WTC11 (cell line): ENCODE results near the gene YBEY. TPM values are rescaled to one million over a fixed set of nuclear protein-coding genes. Genes with fewer than 3 reads are reported as not detected.

Experiments
- ATAC-seq: fragments of 200-7000 bp; cut with Tn5 transposase; 2 replicates; pipeline ENCODE4 v1.10.0; 2021; ENCODE audit warnings: mild to moderate bottlenecking, moderate library complexity
- CTCF ChIA-PET: fragments of 300-600 bp; sonication (Branson Sonifier 250); formaldehyde crosslinking; loops from one replicate; lab custom pipeline; 2021; ENCODE audit warnings: antibody characterized with exemption; lab: Charles Lee
- POLR2A ChIA-PET: fragments of 350-600 bp; sonication (Branson Sonifier 250); formaldehyde crosslinking; loops from one replicate; lab custom pipeline; 2021; ENCODE audit warnings: antibody characterized with exemption; lab: Charles Lee
- DNase-seq: peaks from one replicate; pipeline ENCODE4 v3.0.0; 2021; ENCODE audit warnings: low spot score
- H3K27ac Mint-ChIP-seq: 2 replicates; pipeline ENCODE4 v1.8.0; 2021; ENCODE audit warnings: mixed read lengths
- H3K27me3 Mint-ChIP-seq: 2 replicates; pipeline ENCODE4 v1.8.0; 2021; ENCODE audit warnings: low read depth, mild to moderate bottlenecking, moderate library complexity, mixed read lengths
- H3K36me3 Mint-ChIP-seq: 2 replicates; pipeline ENCODE4 v1.8.0; 2021; ENCODE audit warnings: mixed read lengths
- H3K4me1 Mint-ChIP-seq: 2 replicates; pipeline ENCODE4 v1.8.0; 2022; ENCODE audit warnings: mixed read lengths
- H3K4me3 Mint-ChIP-seq: 2 replicates; pipeline ENCODE4 v1.8.0; 2021; ENCODE audit warnings: mild to moderate bottlenecking, moderate library complexity, mixed read lengths
- H3K9me3 Mint-ChIP-seq: 2 replicates; pipeline ENCODE4 v1.8.0; 2021; ENCODE audit warnings: mixed read lengths
- ATF3 ChIP-seq: sonication (generic); formaldehyde crosslinking; conservative IDR thresholded peaks from 2 replicates; pipeline ENCODE4 v1.8.1; 2022; ENCODE audit warnings: mild to moderate bottlenecking, missing genetic modification reagents
- CREB1 ChIP-seq: sonication (generic); formaldehyde crosslinking; IDR thresholded peaks from 2 replicates; pipeline ENCODE4 v1.8.0; 2023; ENCODE audit warnings: mild to moderate bottlenecking, missing genetic modification reagents
- CREM ChIP-seq: sonication (generic); formaldehyde crosslinking; IDR thresholded peaks from 2 replicates; pipeline ENCODE4 v1.8.1; 2022; ENCODE audit warnings: mild to moderate bottlenecking, missing genetic modification reagents, moderate library complexity
- ESRRA ChIP-seq: sonication (generic); formaldehyde crosslinking; IDR thresholded peaks from 2 replicates; pipeline ENCODE4 v1.8.1; 2022; ENCODE audit warnings: mild to moderate bottlenecking, missing genetic modification reagents, borderline replicate concordance
- ETV6 ChIP-seq: sonication (generic); formaldehyde crosslinking; IDR thresholded peaks from 2 replicates; pipeline ENCODE4 v1.8.1; 2022; ENCODE audit warnings: mild to moderate bottlenecking, missing genetic modification reagents
- GABPB1 ChIP-seq: sonication (generic); formaldehyde crosslinking; IDR thresholded peaks from 2 replicates; pipeline ENCODE4 v1.8.1; 2023; ENCODE audit warnings: mild to moderate bottlenecking, missing genetic modification reagents
- GTF2I ChIP-seq: fragments of 250-450 bp; sonication (Bioruptor Pico); conservative IDR thresholded peaks from 2 replicates; pipeline ENCODE4 v1.4.0; 2021; ENCODE audit warnings: mild to moderate bottlenecking
- HMGA2 ChIP-seq: fragments of 250-450 bp; sonication (Bioruptor Pico); IDR thresholded peaks from 2 replicates; pipeline ENCODE4 v1.4.0; 2021; ENCODE audit warnings: mild to moderate bottlenecking, moderate library complexity
- IRF2 ChIP-seq: sonication (generic); formaldehyde crosslinking; IDR thresholded peaks from 2 replicates; pipeline ENCODE4 v1.8.0; 2022; ENCODE audit warnings: low read depth, missing genetic modification reagents, borderline replicate concordance
- JAZF1 ChIP-seq: fragments of 250-450 bp; sonication (Bioruptor Pico); IDR thresholded peaks from 2 replicates; pipeline ENCODE4 v1.9.0; 2021; ENCODE audit warnings: moderate library complexity, mild to moderate bottlenecking, inconsistent platforms
- NFE2L1 ChIP-seq: sonication (generic); formaldehyde crosslinking; IDR thresholded peaks from 2 replicates; pipeline ENCODE4 v1.8.1; 2023; ENCODE audit warnings: missing genetic modification reagents
- NR3C1 ChIP-seq: sonication (generic); formaldehyde crosslinking; conservative IDR thresholded peaks from 2 replicates; pipeline ENCODE4 v1.8.1; 2023; ENCODE audit warnings: low read depth, mild to moderate bottlenecking, missing genetic modification reagents
- PRDM15 ChIP-seq: sonication (generic); formaldehyde crosslinking; IDR thresholded peaks from 2 replicates; pipeline ENCODE4 v1.8.0; 2022; ENCODE audit warnings: missing genetic modification reagents
- SMAD3 ChIP-seq: sonication (generic); formaldehyde crosslinking; IDR thresholded peaks from 2 replicates; pipeline ENCODE4 v1.8.0; 2022; ENCODE audit warnings: missing genetic modification reagents, mild to moderate bottlenecking, borderline replicate concordance
- SP1 ChIP-seq: sonication (generic); formaldehyde crosslinking; conservative IDR thresholded peaks from 2 replicates; pipeline ENCODE4 v1.8.1; 2022; ENCODE audit warnings: missing genetic modification reagents
- TCF7 ChIP-seq: sonication (generic); formaldehyde crosslinking; IDR thresholded peaks from 2 replicates; pipeline ENCODE4 v1.8.0; 2022; ENCODE audit warnings: mild to moderate bottlenecking, low read depth, missing genetic modification reagents, moderate library complexity
- TEAD1 ChIP-seq: sonication (generic); formaldehyde crosslinking; IDR thresholded peaks from 2 replicates; pipeline ENCODE4 v1.8.0; 2022; ENCODE audit warnings: mild to moderate bottlenecking, missing genetic modification reagents
- ZMAT4 ChIP-seq: fragments of 250-450 bp; sonication (Bioruptor Pico); IDR thresholded peaks from 2 replicates; pipeline ENCODE4 v1.9.0; 2021; ENCODE audit warnings: mild to moderate bottlenecking
- ZNF396 ChIP-seq: fragments of 250-450 bp; sonication (Bioruptor Pico); IDR thresholded peaks from 2 replicates; pipeline ENCODE4 v1.8.0; 2021; ENCODE audit warnings: mild to moderate bottlenecking, moderate library complexity, borderline replicate concordance
- total RNA-seq: library from RNA; stranded (reverse); gene quantifications from 3 replicates; pipeline ENCODE4 v1.2.3, GENCODE V29; 2021
- TF ChIP-seq, protein P1 (sequence below): sonication (generic); formaldehyde crosslinking; IDR thresholded peaks from 2 replicates; pipeline ENCODE4 v1.8.1; 2022; ENCODE audit warnings: low read depth, missing genetic modification reagents, borderline replicate concordance
- TF ChIP-seq, protein P2 (sequence below): sonication (generic); formaldehyde crosslinking; IDR thresholded peaks from 2 replicates; pipeline ENCODE4 v1.8.0; 2022; ENCODE audit warnings: mild to moderate bottlenecking, missing genetic modification reagents
- TF ChIP-seq, protein P3 (sequence below): sonication (generic); formaldehyde crosslinking; IDR thresholded peaks from 2 replicates; pipeline ENCODE4 v1.8.1; 2022; ENCODE audit warnings: low read depth, mild to moderate bottlenecking, moderate library complexity, missing genetic modification reagents, borderline replicate concordance
- TF ChIP-seq, protein P4 (sequence below): sonication (generic); formaldehyde crosslinking; IDR thresholded peaks from 2 replicates; pipeline ENCODE4 v1.8.0; 2023; ENCODE audit warnings: mild to moderate bottlenecking, missing genetic modification reagents

YBEY gene
- total RNA-seq, 1 experiment from 2014 or later, result 27.4 TPM

DNA sequence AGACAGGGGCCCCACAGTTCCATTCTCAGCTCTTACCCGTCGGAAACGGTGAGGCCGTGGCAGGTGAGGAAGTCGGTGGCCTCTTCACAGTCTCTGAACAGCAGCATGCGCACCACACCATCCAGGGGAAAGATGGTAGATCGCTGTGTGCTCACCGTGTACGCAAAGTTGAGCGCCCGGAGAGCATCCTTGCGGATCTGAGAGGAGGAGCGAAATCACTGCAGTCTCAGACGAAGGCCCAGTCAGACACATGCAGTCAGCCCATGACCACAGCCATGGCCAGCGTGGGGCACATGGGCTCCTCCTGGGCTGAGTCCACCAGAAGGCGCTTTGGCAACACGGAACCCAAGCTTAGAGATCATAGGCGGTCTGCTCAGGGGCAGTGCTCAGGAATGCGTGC is 19.2 kb upstream of the YBEY start:
- TF ChIP-seq TEAD1 (no peak), SP1 (CRISPR knock-in tag) (no peak)
- Mint-ChIP-seq H3K9me3 (no peaks in the 10 kb centered on the region), H3K36me3 (peaks cover 57% of the 10 kb centered on the region), H3K4me3 (no peak overlapping the region), H3K4me1 (no peaks in the 10 kb centered on the region), H3K27me3 (no peaks in the 10 kb centered on the region), H3K27ac (peak overlapping the region; percentile 64; the same call in 1 of the 2 replicates)
- POLR2A ChIA-PET, result no interaction called here
- DNase-seq, result no peak
- CTCF ChIA-PET, result interaction anchor here (0.6 kb wide), 1 partner anchor 10 kb away, joined by 5 read pairs; no protein-coding TSS in a partner anchor
- ATAC-seq, result no peak

- no peaks in the 10 kb centered on the region for H3K27me3 Mint-ChIP-seq
- TF ChIP-seq SP1 (CRISPR knock-in tag) (no peak), TCF7 (no peak), ATF3 (no peak), NR3C1 (CRISPR knock-in tag) (no peak), CREB1 (CRISPR knock-in tag) (no peak), CREM (CRISPR knock-in tag) (no peak), ZNF396 (no peak), HMGA2 (no peak), ZMAT4 (CRISPR knock-in tag) (no peak), IRF2 (no peak), ESRRA (CRISPR knock-in tag) (no peak)
- TF ChIP-seq, protein P1, sequence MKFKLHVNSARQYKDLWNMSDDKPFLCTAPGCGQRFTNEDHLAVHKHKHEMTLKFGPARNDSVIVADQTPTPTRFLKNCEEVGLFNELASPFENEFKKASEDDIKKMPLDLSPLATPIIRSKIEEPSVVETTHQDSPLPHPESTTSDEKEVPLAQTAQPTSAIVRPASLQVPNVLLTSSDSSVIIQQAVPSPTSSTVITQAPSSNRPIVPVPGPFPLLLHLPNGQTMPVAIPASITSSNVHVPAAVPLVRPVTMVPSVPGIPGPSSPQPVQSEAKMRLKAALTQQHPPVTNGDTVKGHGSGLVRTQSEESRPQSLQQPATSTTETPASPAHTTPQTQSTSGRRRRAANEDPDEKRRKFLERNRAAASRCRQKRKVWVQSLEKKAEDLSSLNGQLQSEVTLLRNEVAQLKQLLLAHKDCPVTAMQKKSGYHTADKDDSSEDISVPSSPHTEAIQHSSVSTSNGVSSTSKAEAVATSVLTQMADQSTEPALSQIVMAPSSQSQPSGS (CRISPR knock-in tag), result no peak
- TF ChIP-seq, protein P2, sequence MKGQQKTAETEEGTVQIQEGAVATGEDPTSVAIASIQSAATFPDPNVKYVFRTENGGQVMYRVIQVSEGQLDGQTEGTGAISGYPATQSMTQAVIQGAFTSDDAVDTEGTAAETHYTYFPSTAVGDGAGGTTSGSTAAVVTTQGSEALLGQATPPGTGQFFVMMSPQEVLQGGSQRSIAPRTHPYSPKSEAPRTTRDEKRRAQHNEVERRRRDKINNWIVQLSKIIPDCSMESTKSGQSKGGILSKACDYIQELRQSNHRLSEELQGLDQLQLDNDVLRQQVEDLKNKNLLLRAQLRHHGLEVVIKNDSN (CRISPR knock-in tag), result no peak
- no peak overlapping the region for H3K4me3 Mint-ChIP-seq
- ATAC-seq, result no peak
- CTCF ChIA-PET, result no interaction called here
- no peaks in the 10 kb centered on the region for H3K9me3 Mint-ChIP-seq
- POLR2A ChIA-PET, result no interaction called here
- no peak for DNase-seq
- peaks cover 63% of the 10 kb centered on the region for H3K36me3 Mint-ChIP-seq
- no peaks in the 10 kb centered on the region for H3K4me1 Mint-ChIP-seq
- no peak overlapping the region for H3K27ac Mint-ChIP-seq
These were observed 17.8 kb upstream of the YBEY start for GRCh38 chr21:46268371-46268770.

DNA sequence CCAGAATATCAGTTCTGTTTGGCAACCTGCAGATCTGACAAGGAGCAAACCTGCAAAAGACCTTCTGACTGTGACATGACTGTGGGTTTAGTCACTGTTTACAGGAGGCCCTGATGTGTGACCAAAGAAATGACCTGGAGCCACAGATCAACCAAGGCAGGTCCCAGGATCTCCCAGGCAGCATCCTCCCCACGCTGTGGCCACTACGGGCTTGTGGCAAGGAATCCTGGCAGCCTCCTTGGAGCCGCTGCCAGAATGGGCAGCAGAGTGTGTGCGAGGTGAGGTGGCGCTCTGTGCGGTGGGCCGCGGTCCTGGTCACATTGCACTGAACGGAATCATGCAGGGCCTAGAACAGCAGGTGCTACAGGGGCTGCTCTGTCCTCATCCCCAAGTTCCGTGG is 16.7 kb upstream of the YBEY start:
- no peak for ATAC-seq
- no peak for DNase-seq
- no peaks in the 10 kb centered on the region for H3K4me1 Mint-ChIP-seq
- H3K4me3 Mint-ChIP-seq, result no peak overlapping the region
- ChIA-PET CTCF (no interaction called here), POLR2A (no interaction called here)
- H3K27ac Mint-ChIP-seq, result no peak overlapping the region
- H3K27me3 Mint-ChIP-seq, result no peaks in the 10 kb centered on the region
- H3K36me3 Mint-ChIP-seq, result peaks cover 69% of the 10 kb centered on the region
- H3K9me3 Mint-ChIP-seq, result no peaks in the 10 kb centered on the region
- TF ChIP-seq PRDM15 (CRISPR knock-in tag) (no peak), GTF2I (CRISPR knock-in tag) (no peak), GABPB1 (CRISPR knock-in tag) (no peak), SMAD3 (CRISPR knock-in tag) (no peak), JAZF1 (CRISPR knock-in tag) (no peak), ETV6 (CRISPR knock-in tag) (no peak), NFE2L1 (CRISPR knock-in tag) (no peak), ESRRA (CRISPR knock-in tag) (no peak), IRF2 (no peak)
- TF ChIP-seq, protein P3, sequence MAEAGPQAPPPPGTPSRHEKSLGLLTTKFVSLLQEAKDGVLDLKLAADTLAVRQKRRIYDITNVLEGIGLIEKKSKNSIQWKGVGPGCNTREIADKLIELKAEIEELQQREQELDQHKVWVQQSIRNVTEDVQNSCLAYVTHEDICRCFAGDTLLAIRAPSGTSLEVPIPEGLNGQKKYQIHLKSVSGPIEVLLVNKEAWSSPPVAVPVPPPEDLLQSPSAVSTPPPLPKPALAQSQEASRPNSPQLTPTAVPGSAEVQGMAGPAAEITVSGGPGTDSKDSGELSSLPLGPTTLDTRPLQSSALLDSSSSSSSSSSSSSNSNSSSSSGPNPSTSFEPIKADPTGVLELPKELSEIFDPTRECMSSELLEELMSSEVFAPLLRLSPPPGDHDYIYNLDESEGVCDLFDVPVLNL, result no peak
- TF ChIP-seq, protein P4, sequence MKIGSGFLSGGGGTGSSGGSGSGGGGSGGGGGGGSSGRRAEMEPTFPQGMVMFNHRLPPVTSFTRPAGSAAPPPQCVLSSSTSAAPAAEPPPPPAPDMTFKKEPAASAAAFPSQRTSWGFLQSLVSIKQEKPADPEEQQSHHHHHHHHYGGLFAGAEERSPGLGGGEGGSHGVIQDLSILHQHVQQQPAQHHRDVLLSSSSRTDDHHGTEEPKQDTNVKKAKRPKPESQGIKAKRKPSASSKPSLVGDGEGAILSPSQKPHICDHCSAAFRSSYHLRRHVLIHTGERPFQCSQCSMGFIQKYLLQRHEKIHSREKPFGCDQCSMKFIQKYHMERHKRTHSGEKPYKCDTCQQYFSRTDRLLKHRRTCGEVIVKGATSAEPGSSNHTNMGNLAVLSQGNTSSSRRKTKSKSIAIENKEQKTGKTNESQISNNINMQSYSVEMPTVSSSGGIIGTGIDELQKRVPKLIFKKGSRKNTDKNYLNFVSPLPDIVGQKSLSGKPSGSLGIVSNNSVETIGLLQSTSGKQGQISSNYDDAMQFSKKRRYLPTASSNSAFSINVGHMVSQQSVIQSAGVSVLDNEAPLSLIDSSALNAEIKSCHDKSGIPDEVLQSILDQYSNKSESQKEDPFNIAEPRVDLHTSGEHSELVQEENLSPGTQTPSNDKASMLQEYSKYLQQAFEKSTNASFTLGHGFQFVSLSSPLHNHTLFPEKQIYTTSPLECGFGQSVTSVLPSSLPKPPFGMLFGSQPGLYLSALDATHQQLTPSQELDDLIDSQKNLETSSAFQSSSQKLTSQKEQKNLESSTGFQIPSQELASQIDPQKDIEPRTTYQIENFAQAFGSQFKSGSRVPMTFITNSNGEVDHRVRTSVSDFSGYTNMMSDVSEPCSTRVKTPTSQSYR (CRISPR knock-in tag), result no peak
